Hematopoietic multipotent progenitor cell treated with erythropoietin and hydrocortisone succinate and interleukin-3 and kit ligand, for 4 days (in vitro differentiated cells): ENCODE measurements around the gene GLIPR1L1.
"Not testable (repeated sequence)": the region's sequence is repeated elsewhere in the genome, so short reads cannot be mapped to it uniquely, and the experiment has no call there.

Experiments
- DNase-seq: peaks from one replicate; pipeline ENCODE4 v3.0.0-alpha.2; 2015

GLIPR1L1 gene

GRCh38 chr12:75334384-75335030, at the start of gene GLIPR1L1:
GLIPR1L1 (plus strand) TSS chr12:75334670; CDS start chr12:75334729, 59 bp downstream.
- DNase-seq: peak; percentile 93

- DNase-seq: peak; percentile 20
Observed at GRCh38 chr12:75288860-75289259, 45.6 kb upstream of the GLIPR1L1 start.

GRCh38 chr12:75289753-75290152, 44.7 kb upstream of the GLIPR1L1 start:
- peak; percentile 28 for DNase-seq

GRCh38 chr12:75291014-75291413, 43.5 kb upstream of the GLIPR1L1 start:
- no peak for DNase-seq

GRCh38 chr12:75294336-75294735, 40.1 kb upstream of the GLIPR1L1 start:
- peak; percentile 32 for DNase-seq

- no peak for DNase-seq
Observed at GRCh38 chr12:75294797-75295196, 39.7 kb upstream of the GLIPR1L1 start.

GRCh38 chr12:75302225-75302624, 32.2 kb upstream of the GLIPR1L1 start:
- DNase-seq: no peak

- DNase-seq: no peak
Observed at GRCh38 chr12:75302781-75303180, 31.7 kb upstream of the GLIPR1L1 start.

GRCh38 chr12:75305412-75306332, 28.8 kb upstream of the GLIPR1L1 start:
- DNase-seq: no peak

GRCh38 chr12:75308279-75308678, 26.2 kb upstream of the GLIPR1L1 start:
- no peak for DNase-seq

GRCh38 chr12:75311369-75311768, 23.1 kb upstream of the GLIPR1L1 start:
- DNase-seq: no peak

- no peak for DNase-seq
Observed at GRCh38 chr12:75315518-75315917, 19.0 kb upstream of the GLIPR1L1 start.

GRCh38 chr12:75317784-75318183, 16.7 kb upstream of the GLIPR1L1 start:
- DNase-seq: peak; percentile 46

- no peak for DNase-seq
Observed at GRCh38 chr12:75322464-75322863, 12.0 kb upstream of the GLIPR1L1 start.

GRCh38 chr12:75323663-75324062, 10.8 kb upstream of the GLIPR1L1 start:
- DNase-seq: no peak

GRCh38 chr12:75327642-75328041, 6.8 kb upstream of the GLIPR1L1 start:
- DNase-seq: no peak

GRCh38 chr12:75329918-75330826, 4.3 kb upstream of the GLIPR1L1 start, which contains the start of gene CAPS2:
CAPS2 (minus strand) TSS chr12:75330324; CDS start chr12:75326498, 3,826 bp downstream.
- DNase-seq: peak; percentile 92

- no peak for DNase-seq
Observed at GRCh38 chr12:75337905-75338304, 3.4 kb downstream of the GLIPR1L1 start.

GRCh38 chr12:75341873-75342272, 7.4 kb downstream of the GLIPR1L1 start:
- no peak for DNase-seq

- DNase-seq: no peak
Observed at GRCh38 chr12:75345531-75345930, 11.1 kb downstream of the GLIPR1L1 start.

GRCh38 chr12:75346215-75346614, 11.7 kb downstream of the GLIPR1L1 start:
- not testable (repeated sequence) for DNase-seq

GRCh38 chr12:75349946-75350345, 15.5 kb downstream of the GLIPR1L1 start:
- DNase-seq: no peak

GRCh38 chr12:75350413-75350812, 15.9 kb downstream of the GLIPR1L1 start:
- DNase-seq: no peak
